GM18951 (cell line): ENCODE measurements around the gene APOA4.

Source experiments
- POLR2A ChIP-seq: IDR thresholded peaks from 4 replicates; pipeline ENCODE4 v1.6.1; 2011; ENCODE audit warnings: mild to moderate bottlenecking; ENCODE audit not compliant: insufficient read length, insufficient read depth; ENCODE audit errors: extremely low read depth
- in situ Hi-C: fragments of 300-500 bp; cut with MboI; formaldehyde crosslinking; loops from one replicate; pipeline ENCODE4 v1.12.0; 2022; ENCODE audit warnings: low sequenced_read_pairs, mixed read lengths, inconsistent platforms; ENCODE audit not compliant: unreplicated experiment

The APOA4 gene

DNA sequence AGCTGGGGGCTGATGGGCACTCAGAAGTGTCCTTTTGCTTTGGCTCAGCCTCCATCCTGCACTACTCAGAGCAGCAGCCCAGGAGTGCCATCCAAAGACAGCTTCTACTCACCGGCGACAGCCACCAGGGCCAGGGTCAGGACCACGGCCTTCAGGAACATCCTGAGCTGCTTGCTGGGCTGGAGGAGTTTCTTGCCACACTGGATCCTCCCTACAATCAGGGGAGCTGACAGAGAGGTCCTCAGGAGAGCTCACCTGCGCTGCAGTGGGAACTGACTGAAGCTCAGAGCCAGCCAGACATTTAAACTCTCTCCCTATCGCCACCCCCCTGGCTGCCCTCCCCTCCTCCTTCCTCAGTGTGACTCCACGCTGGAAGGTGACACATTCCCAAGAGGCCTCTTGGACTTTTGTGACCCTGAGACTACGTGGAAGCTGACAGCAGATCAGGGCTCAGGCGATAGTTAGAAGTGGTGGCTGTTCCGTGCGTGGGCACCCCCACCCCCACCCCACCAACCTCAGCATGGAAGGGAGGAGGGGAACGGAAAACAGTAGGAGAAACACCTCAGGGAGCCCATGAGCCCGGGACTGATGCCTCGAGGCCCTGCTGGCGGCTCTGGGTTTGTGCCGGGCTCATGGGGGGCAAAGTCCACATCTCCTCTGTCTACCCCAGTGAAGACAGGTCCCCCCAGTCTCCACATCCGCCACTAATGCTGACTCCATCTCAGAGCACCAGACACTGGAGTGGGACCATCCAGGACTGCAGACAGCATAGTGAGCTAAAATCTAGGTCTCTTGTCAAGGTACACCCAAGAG, at the start of gene APOA4:
Gene APOA4, minus strand, starts transcription at position 274 of the 813 bp plus-strand sequence. Its CDS starts 113 bp downstream, at position 161.
- TF ChIP-seq POLR2A = no peak
- in situ Hi-C loops = no loop called here

DNA sequence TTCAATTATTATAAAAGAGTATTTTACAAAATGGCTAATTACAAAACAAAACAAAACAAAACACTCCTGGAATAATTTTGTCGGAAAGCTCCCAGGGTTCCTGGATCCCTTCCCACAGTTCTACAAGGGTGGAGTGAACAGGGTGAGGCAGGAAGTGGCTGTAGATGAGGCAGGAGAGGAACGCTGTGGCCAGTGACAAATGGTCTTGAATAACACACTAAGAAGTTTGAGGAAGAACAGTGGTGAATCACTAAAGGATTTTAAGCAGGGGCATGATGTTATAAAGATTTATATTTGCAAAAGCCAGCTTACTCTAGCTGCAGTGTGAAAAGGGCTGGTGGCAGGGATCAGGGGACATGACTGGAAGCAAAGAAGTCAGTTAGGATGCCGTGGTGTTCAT, 48.1 kb upstream of the APOA4 start:
- in situ Hi-C loops = no loop called here
- TF ChIP-seq POLR2A = no peak

GRCh38 chr11:116870054-116870453, 47.0 kb upstream of the APOA4 start:
- in situ Hi-C loops = no loop called here
- TF ChIP-seq POLR2A = no peak

- no peak for TF ChIP-seq POLR2A
- in situ Hi-C loops = no loop called here
These were observed 46.5 kb upstream of the APOA4 start for GRCh38 chr11:116869610-116870009.

- TF ChIP-seq POLR2A = no peak
- in situ Hi-C loops = no loop called here
These were observed 45.0 kb upstream of the APOA4 start for GRCh38 chr11:116868066-116868465.

DNA sequence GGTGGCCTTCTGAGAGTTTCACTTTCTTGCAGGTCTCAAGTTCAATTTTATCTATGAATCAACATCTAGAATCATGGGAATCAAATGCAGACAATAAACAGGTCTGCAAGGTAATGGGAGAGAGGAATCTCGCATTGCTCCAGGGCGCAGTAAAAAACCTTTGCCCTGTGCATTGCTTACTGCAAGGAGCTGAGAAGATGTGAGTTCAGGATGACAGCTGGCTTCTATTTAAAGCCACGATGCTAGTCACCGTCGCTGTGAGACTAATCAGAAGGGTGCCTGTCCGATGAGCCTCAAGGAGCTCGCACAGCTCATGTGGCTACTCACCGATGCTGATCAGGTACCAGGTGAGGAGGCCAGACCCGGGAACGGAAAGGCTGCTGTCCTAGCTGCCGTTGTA, 44.5 kb upstream of the APOA4 start:
- in situ Hi-C loops = no loop called here
- no peak for TF ChIP-seq POLR2A

GRCh38 chr11:116866804-116867455, 43.8 kb upstream of the APOA4 start:
- no peak for TF ChIP-seq POLR2A
- in situ Hi-C loops = no loop called here

DNA sequence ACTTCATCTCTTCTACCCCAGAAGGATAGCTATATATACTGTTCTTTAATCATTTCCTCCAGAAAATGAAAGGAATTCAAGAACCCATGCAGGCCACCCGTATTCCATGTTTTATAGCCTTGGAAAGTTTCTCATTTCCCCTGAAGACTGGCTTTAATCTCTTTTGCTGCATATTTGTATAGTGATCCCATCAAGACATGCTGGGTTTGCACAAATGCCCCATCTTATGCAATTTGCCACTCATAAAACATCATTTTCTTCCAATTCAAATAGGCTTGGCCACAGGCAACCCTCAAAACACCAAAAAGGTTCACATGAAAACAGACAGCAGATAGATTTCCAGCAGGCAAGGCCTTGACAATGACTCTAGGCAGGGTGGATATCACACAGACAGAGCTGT, 42.6 kb upstream of the APOA4 start:
- in situ Hi-C loops = no loop called here
- no peak for TF ChIP-seq POLR2A

DNA sequence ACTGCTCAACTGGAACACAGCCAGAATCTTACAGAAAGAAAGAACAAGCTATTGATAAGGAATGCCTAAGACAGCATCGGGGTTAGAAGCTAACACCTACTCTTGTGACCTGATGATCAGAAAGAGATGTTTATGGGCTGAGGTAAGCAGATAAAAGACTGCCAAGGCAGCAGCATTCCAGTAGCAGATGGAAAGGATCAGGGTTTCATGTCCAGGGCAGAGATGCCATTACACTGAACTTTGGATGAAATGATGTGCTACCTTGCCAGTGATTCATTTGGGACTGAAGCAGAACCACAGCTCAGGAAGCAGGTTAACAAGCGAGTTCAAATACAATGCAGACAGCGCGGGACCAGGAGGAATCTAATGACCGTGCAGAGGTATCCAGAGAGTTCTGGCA, 41.4 kb upstream of the APOA4 start:
- in situ Hi-C loops = no loop called here
- TF ChIP-seq POLR2A = no peak

- in situ Hi-C loops = no loop called here
- TF ChIP-seq POLR2A = no peak
These were observed 39.8 kb upstream of the APOA4 start for GRCh38 chr11:116862951-116863350.

DNA sequence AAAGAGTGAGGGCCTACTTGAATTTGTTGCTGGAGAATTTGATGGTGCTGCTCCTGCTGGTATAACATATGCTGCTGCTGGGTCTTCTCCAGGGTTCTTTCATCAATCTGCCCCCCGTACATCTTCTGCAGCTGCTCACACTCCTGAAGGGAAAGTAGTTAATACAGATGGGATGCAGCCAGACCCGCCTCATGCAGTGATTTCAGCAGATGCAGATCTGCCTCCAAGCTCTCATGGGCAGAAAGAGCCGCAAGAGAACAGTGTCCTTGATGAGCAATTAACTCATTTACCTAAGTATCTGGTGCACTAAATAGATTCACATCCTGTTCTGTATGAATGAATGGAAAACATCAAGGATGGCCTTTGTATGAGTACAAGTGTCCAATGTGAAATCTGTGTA, 39.1 kb upstream of the APOA4 start:
- in situ Hi-C loops = no loop called here

GRCh38 chr11:116861539-116861938, 38.4 kb upstream of the APOA4 start:
- in situ Hi-C loops = no loop called here
- no peak for TF ChIP-seq POLR2A

More for the DNA sequence above, 39.1 kb upstream of the APOA4 start:
- no peak for TF ChIP-seq POLR2A

DNA sequence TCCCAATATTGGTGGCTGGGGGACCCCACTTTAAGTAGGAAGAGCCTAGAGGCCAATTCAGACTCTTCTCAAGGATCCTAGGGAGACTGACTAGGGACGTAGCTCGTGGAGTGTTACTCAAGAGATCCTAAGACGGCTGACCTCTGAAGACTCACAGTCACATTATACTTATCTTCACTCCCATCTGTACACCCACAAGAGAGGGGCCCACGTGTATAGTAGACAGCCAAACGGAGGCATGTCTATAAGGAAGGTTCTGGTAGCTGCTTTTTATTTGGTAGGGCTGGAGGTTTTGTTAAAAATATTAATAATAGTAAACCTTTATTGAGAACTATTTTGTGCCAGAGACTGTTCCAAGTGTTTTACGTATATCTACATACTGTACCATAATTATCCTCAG, 37.2 kb upstream of the APOA4 start:
- no peak for TF ChIP-seq POLR2A
- in situ Hi-C loops = no loop called here

DNA sequence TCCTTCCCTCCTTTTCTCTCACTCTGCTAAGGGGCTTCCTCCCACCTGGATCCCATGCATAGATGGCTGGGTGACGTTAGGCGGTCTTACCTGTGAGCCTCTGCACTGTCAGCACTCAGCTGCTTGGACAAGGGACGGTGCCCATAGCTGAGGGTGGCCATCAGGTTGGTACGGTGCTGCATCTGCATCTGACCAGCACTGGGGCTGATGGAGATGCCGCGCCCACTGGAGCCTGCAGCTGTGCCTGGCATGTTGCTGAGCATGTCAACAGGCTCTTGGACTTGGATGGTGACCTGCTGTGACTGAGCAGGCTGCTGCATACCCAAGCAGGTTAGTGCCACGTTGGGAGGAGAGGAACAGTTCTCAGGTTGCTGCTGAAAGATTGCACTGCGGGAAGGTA, 36.1 kb upstream of the APOA4 start:
- in situ Hi-C loops = no loop called here
- no peak for TF ChIP-seq POLR2A
